Measurements from ENCODE around the gene DNAJC1.
"Not testable (repeated sequence)": the region's sequence is repeated elsewhere in the genome, so short reads cannot be mapped to it uniquely, and the experiment has no call there.

Gene DNAJC1

GRCh38 chr10:21827308-21827707 is 176.2 kb downstream of the DNAJC1 start:
- DNase-seq (ENCODE audit: low read depth in 2 of 2), result no peak

DNA sequence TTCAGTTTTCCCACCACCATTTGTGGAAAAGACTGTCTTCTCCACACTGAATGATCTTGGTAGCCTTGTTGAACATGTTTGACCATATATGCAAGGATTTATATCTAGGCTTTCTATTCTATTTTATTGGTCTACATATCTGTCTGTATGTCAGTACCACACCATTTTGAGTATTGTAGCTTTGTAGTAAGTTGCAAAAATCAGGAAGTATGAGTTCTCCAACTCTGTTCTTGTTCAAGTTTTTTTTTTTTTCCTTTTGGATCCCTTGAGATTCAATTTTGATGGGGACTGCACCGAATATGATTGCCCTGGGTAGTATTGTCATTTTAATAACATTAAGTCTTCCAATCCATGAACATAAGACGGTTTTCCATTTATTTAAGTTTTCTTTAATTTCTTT is 176.8 kb downstream of the DNAJC1 start:
- DNase-seq (ENCODE audit: low read depth in 2 of 2), result no peak

GRCh38 chr10:21825345-21825744 is 178.2 kb downstream of the DNAJC1 start:
- DNase-seq (ENCODE audit: low read depth in 2 of 2), result no peak

GRCh38 chr10:21824409-21824808 is 179.1 kb downstream of the DNAJC1 start:
- no peak for DNase-seq (ENCODE audit: low read depth in 2 of 2)

- no peak for DNase-seq (ENCODE audit: low read depth in 2 of 2)
Measured at GRCh38 chr10:21823617-21824016, 179.9 kb downstream of the DNAJC1 start.

DNA sequence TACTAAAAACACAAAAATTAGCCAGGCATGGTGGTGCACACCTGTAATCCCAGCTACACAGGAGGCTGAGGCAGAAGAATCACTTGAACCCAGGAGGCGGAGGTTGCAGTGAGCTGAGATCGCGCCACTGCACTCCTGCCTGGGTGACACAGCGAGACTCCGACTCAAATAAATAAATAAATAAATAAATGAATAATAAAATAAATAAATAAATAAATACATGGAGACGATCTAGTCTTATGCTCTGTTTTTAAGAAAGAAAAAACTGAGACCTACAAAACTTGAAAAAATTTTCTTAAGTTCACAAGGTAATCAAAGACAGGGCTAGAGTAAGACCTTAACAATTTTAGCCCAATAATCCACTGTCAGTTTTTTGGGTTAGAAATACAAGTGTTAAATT is 181.3 kb downstream of the DNAJC1 start:
- DNase-seq (ENCODE audit: low read depth in 2 of 2), result not testable (repeated sequence)

DNA sequence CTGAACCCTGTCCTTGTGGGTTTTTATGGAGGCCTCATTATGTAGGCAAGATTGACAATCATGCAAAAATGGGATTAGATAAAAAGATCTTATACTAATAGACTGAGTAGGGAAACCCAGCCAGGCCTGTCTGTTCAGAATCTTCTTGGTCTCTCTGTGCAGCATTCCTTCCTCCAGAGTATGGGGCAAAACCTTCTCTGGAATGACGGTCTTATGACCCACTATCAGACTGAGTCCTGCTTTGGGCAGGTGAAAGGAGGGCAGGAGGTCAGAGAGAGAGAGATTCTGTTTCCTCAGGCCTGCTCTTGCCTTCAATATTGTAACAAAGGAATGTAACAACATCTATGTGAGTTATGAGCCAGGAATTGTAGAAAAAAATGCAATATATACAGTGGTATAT is 182.6 kb downstream of the DNAJC1 start:
- DNase-seq (ENCODE audit: low read depth in 2 of 2), result no peak

DNA sequence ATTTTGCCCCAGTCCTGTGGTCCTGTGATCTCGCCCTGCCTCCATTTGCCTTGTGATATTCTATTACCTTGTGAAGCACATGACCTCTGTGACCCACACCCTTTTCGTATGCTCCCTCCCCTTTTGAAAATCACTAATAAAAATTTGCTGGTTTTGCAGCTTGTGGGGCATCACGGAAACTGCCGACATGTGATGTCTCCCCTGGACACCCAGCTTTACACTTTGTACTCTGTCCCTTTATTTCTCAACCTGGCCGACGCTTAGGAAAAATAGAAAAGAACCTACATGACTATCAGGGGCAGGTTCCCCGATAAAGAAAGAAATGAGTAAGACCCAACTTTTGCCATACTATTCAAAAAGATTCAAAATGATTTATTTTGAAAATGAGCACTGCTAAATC is 185.1 kb downstream of the DNAJC1 start:
- not testable (repeated sequence) for DNase-seq (ENCODE audit: low read depth in 2 of 2)

- DNase-seq (ENCODE audit: low read depth in 2 of 2), result no peak
Measured at GRCh38 chr10:21814866-21815265, 188.7 kb downstream of the DNAJC1 start.

DNA sequence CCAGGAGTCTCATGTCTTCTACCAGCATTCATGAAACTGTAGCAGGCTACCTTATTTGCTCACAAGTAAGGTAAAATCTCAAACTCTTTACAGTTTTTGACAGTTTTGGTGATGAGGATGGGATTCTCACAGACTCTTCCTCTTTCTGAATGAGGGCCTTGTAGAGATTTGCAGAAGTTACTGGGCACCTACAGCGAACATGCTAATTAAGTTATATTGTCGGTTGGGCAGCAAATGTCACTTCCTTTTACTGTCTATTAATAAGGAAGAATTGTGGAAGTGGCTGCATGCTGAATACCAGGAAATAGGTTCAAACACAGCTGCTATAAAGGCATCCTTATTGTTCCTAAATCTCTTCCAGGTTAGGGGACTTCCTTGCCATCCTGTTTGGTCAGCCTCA is 189.6 kb downstream of the DNAJC1 start:
- no peak for DNase-seq (ENCODE audit: low read depth in 2 of 2)

DNA sequence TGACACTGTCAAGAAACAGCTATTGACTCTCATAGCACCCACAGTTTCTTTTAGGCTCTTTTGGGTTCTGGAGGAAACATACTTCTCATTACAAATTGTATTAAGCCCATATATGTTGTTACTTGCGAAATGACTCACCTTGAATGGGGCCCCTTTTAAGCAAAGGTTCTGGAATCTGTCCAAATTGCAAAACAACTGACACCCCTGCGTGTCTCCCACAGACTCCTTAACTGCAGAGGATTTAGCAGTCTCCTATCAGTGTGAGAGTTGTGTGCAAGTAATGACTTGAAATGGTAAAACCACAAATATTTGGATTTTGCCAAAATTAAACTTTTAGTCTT is 192.3 kb downstream of the DNAJC1 start:
- DNase-seq (ENCODE audit: low read depth in 2 of 2), result no peak

DNA sequence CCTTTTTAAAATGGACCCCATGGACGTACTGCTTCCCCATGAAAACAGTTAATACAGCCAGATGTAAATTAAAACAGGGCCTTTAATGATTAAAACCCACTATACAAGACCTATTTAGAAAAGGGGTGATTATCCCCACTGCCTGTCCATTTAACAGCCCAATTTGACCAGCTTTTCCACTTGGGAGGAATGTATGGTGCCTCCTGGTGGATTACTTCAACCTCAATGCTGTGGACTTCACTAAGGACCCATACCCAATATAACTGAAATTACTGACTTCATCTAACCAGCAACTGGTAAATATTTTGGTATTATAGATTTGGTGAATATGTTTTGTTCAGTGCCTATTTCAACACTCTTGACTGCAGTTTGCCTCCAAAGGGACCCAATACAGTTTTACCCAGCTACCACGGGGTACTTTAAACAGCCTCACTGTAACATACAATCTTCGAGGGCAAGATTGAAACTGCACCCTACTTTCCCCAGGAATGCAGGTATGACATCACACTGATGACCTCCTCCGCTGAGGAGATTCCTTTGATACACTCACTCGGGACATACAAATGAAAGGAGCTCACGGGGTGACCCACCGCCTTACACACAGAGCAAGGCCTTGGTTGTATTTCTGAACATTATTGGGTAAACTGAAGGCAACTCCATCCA is 192.8 kb downstream of the DNAJC1 start:
- DNase-seq (ENCODE audit: low read depth in 2 of 2), result no peak

GRCh38 chr10:21808550-21808949 is 195.0 kb downstream of the DNAJC1 start:
- DNase-seq (ENCODE audit: low read depth in 2 of 2), result no peak

DNA sequence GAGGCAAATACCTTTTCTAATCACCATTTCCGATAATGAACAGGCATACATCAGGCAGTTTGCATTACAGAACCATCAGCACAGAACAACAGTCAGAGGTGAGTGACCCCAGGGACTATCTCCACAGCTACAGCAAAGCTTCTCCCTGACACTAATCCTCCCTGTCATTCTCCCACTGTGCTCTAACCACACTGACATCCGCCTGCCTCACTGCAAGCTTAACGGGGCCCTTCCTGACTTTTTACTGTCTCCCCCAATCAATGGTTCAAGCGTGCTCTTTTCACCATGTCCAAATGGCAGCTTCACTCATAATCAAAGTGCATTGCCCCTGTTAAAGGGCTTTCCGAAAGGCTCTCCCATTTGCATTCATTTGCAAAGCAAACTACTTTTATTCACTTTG is 196.3 kb downstream of the DNAJC1 start:
- DNase-seq (ENCODE audit: low read depth in 2 of 2), result no peak

DNA sequence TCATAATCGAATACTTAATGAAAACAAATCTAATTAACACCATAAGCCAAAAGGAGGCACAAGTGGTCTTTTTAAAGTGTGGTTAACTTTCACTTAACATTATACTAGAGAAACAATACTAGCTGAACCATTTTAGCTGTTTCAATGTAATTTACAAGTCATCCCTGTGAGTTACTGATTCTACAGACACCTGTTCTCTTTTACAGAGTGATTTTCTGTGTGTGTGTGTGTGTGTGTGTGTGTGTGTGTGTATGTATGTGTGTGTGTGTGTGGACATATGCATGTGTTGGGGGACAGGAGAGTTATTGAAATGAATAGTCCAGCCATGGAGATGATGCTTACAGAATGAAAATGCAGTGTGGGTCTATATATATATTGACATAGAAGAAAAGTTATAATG is 200.2 kb downstream of the DNAJC1 start:
- no peak for DNase-seq (ENCODE audit: low read depth in 2 of 2)

DNA sequence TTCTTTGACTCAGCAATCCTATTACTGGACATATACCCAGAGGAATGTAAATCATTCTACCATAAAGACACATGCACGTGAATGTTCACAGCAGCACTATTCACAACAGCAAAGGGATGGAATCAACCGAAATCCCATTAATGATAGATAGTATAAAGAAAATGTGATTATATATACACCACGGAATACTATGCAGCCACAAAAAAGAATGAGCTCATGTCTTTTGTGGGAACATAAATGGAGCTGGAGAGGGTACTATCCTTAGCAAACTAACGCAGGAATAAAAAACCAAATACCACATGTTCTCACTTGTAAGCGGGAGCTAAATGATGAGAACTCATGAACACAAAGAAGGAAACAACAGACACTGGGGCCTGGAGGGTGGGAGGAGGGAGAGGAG is 201.9 kb downstream of the DNAJC1 start:
- no peak for DNase-seq (ENCODE audit: low read depth in 2 of 2)

DNA sequence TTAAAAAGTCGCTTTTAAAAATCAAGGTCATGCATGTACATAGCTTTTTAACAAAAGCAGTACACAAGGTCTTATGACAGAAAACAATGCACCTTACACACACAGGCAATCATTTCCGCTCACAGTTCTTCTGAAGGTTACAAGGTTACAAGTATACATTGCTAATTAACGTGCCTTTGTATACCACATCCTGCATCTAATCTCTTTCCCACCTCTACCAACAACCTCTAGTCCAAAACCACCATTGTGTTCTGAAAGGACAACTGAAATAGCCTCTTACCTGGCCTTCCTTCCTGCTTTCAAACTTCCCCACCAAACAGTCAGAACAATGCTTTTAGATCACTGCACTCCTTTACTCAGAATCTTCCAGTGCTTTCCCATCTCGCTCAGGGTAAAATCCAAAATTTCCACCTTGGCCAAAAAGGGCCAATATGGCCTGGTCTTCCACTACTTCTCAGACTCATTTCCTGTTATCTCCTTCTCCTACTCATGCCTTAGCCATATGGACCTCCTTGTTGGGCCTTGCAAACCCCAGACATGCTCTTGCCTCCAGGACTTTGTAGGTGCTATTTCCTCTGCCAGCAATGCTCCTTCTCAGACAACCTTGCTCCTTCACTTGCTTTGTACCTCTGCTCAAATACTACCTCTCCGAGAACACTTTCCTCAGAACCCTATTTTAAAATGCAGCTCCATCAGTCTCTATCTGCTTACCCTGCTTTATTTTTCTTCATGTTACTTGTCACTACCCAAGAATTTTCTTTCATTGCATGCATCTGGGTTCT is 205.4 kb downstream of the DNAJC1 start:
- no peak for DNase-seq (ENCODE audit: low read depth in 2 of 2)

GRCh38 chr10:21797533-21797932 is 206.0 kb downstream of the DNAJC1 start:
- no peak for DNase-seq (ENCODE audit: low read depth in 2 of 2)

DNA sequence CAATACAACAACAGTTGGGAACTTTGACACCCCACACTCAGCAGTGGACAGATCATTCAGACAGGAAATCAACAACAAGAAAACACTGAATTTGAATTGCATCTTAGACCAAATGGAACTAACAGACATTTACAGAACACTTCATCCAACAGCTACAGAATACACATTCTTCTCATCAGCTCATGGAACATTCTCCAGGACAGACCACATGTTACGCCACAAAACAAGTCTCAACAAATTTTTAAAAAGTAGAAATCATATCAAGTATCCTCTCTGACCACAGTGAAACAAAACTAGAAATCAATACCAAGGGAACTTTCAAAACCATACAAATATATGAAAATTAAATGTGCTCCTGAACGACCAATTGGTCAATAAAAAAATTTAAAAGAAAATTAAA is 212.3 kb downstream of the DNAJC1 start:
- DNase-seq (ENCODE audit: low read depth in 2 of 2), result no peak

GRCh38 chr10:21776883-21777282 is 226.6 kb downstream of the DNAJC1 start:
- no peak for DNase-seq (ENCODE audit: low read depth in 2 of 2)

DNA sequence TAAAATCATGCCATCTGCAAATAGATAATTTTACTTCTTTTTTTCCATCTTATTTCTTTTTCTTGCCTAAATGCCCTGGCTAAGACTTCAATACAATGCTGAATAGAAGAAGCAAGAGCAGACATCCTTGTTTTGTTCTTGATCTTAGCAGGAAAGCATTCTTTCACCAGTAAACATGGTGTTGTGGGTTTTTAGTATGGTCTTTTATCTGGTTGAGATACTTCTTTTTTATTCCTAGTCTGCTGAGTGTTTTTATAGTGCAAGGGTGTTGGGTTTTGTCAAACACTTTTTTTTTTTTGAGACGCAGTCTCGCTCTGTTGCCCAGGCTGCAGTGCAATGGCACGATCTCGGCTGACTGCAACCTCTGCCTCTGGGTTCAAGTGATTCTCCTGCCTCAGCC is 232.3 kb downstream of the DNAJC1 start:
- no peak for DNase-seq (ENCODE audit: low read depth in 2 of 2)

DNA sequence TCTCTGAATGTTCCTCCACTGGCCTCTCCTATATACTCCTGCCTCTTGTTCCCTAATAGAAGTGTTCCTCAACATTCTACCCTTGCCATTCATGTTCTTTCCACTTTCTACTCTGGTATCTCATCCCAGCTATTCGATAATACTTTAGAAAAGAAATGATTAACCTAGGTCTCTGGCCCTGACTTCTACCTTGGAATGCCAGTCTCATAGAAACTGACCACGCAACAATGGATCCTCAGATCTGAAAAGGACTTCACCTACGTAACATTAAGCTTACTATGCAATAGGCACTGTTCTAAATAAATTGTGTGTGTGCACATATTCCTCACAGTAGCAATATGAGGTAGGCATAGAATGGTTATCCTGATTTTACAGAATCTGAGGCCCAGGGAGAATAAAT is 234.5 kb downstream of the DNAJC1 start:
- DNase-seq (ENCODE audit: low read depth in 2 of 2), result no peak

DNA sequence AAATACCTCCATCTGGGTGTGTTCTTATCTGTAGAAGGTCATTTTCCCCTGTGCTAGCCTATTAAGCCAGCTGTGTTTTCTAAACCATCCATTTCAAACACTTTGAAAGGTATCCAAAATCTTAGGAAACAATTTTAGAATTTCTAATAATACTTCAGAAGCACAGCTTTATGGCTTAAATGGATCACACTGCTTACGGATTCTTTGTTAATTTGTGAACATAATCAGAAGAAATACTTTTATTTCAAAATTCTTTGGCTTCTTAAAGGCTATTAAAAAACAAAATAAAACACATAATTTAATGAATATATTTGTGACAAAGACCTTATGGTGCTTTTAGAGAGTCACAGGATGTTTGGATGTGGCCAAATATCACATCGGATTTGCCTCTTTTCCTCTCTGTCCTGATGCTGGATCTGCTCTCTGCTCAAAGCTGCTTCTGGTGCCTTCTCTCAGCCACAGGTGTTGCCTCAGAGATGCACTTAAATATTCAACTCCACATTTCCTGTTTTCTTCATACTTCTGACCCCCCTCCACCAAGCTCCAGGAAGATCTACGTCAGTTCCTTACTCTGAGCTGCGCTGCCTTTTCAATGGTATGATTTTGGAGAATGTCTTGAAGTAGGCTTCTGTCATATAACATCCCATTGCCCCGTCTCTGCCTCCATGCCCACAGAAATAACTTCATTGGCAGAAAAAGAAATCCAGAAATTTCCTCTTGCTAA is 238.9 kb downstream of the DNAJC1 start:
- DNase-seq (ENCODE audit: low read depth in 2 of 2), result no peak
